Effector CD4-positive, alpha-beta T cell (primary cell): ENCODE measurements around the gene SLC2A9.

Source experiments
- DNase-seq: peaks from one replicate; pipeline ENCODE4 v3.0.0-alpha.2; 2020

Gene SLC2A9

DNA sequence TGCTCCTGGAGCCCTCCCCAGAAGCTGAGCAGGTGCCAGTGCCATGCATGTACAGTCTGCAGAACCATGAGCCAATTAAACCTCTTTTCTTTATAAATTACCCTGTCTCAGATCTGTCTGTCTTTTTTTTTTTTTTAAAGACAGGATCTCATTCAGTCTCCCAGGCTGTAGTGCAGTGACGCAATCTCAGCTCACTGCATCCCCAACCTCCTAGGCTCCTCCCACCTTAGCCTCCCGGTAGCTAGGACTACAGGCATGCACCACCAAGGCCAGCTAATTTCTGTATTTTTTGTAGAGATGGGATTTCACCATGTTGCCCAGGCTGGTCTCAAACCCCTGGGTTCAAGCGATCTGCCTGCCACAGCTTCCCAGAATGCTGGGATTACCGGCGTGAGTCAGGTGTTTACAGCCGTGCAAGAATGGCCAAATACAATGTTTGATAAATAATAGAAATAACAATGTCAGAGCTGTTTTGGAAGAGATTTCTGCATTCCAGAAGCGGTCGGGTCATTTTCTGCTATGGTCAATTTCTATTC is 68.8 kb downstream of the SLC2A9 start:
- DNase-seq, result no peak

DNA sequence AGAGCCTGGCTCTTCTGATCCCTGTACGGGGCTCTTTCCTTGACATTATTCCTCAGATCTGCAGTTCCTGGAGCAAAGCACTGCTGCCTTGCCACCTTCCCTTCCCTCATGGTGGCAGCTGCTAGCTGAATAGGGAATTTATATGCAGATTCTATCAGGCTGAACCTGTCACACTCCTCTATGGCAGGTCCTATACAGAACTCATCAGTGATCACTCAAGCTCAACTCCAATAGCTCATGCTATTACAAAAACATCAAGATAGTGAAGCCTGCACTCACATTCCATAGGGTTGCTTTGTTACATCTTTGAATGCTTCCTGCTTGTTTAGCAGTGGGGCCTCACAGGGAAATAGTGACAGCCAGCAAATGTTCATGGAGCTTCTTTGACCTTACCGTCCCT is 71.7 kb downstream of the SLC2A9 start:
- DNase-seq, result no peak

DNA sequence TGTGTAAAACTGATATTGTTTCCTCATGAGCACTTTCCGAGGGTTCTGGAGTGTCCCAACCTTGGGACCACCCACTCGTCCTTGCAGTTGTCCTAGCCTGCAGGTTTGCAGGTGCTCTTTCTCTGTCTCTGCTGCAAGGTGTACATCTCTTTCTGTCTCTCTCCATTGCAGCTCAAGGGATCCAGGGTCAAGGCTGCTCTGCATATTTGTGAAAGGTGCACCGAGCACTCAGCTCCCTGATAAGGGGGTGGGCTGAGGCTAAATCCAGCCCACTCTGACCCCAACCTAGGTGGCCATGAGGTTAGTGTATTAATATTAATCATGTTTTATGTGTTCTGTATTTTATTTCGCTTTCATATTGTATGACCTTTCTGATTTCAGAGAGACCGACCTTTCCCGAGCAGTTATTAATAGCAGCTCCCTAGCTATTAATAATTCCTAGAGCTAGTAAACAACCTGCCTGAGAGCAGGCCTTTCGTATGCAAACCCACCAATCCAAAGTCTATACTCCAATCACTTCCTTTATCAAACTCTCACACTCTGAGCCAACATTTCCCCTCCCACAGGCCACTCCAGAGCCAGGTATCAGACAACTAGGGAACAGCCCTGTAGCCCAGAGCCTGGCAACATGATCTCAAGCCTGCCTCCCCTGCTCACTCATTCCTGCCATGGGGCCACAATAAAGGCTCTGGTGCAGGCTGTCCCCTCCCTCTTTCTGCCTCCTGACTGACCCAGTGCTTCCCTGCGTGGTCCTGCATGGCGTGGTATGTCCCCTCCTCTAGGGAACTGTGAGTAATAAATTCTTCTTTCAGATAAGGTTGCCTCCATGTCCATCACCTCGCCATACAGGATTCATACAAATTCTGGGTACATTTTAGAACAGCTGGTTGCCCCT is 73.9 kb downstream of the SLC2A9 start:
- DNase-seq, result no peak

DNA sequence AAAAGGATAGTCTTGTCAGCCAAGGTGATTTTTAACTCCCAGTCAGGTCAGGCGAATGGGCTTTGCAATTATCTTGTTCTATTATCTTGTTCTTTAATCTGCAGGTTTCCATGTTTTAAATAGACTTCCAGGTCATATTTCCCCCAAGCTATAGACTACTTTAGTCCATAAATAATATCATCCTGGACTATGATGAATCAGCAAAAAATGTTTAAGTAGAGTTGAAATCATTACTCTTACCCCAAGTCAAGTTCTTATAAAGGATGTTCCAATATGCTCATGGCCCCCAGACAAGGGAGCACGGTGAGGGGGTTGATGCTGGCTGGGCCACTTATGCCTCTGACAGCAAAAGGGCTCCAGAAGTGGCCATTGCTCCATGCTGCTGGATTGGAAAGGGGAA is 75.1 kb downstream of the SLC2A9 start:
- no peak for DNase-seq

DNA sequence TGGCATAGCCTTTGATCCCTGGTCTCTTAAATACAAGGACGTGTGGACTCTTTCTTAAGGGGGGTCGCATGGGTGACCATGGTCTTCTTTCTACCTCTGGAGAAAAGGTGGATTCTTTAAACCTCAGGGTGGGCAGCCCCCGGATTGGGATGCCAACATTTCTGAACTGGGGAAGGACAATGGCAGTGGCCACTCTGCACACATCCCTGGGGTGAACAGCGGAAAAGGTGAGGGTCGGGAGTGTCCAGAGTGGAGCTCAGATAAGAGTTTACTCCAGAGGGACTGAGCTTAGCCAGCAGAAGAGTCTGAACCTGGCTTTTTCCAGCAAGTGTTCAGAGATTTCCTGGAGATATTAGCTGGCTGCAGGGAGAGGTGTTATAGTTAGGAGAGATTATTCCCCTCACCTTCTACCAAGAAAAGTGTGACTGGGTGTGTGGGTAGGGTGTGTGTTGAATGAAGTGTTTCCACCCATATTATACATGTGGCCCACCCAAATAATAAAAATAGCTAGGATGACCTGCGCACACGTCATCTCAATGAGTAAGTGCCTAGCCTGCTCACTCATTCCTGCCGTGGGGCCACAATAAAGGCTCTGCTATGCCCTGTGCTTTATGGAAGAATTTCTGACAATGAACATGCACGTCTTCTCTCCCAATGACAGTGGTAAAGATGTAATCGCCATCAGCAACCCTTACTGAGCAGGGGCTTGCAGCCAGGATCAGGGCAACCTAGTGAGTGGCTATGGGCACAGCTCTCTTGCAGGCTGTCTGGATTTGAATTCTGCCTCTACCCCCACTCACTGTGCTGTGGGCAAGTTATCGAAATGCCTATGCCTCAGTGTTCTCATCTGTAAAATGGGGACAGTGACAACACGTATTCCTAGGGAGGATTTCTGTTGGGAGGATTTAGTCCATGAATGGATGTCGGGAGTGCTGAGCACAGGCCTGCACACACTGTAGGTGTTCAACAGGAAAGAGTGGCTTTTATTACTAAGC is 76.6 kb downstream of the SLC2A9 start:
- DNase-seq, result no peak

DNA sequence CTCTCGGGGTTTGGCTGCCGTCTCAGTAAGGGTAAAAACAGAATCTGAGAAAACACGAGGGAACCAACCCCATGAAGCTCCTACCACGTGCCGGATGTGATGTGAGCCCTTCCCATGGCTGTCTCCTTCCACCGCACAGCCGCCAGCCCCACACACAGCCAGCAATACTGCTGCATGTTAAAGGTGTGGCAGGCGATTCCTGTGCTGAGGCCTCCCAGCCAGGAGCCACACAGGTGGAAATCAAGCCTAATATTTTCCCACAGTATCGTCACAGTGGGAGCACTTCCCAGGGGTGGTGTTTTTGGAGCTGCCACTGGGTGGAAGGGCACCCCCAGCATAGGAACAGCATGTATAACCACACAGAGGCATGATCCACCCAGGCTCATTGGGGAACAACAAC is 77.5 kb downstream of the SLC2A9 start:
- no peak for DNase-seq

DNA sequence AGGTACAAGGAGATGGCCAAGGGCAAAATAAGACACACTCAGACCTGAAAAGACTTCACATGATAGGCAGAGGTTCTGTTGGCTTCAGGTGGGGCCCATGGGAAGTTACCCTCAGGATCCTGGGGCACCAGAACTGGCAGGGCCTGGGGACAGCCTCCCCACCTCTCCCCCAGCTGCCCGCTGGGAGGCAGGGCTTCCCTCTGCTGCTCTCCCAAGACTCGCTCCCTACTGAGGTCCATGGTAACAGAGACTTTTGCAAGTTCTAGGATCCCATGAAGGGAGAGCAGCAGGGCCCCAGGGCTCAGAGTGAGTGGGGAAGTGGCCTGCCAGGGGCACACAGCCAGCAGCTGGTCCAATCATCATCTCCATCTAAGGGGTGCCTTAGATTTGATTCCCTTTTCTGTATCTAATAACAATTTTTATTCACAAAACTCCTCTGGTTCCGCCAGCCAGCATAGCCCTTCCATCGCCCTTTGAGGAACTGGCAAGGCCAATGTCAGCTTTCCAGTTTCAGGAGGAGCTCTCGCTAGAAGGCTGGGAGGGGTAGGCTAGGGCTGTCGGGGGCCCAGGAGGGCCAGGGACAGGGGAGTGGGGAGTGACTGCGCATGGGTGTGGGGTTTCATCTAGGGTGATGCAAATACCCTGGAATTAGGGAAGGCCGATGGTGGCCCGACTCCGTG is 78.2 kb downstream of the SLC2A9 start:
- DNase-seq, result no peak

DNA sequence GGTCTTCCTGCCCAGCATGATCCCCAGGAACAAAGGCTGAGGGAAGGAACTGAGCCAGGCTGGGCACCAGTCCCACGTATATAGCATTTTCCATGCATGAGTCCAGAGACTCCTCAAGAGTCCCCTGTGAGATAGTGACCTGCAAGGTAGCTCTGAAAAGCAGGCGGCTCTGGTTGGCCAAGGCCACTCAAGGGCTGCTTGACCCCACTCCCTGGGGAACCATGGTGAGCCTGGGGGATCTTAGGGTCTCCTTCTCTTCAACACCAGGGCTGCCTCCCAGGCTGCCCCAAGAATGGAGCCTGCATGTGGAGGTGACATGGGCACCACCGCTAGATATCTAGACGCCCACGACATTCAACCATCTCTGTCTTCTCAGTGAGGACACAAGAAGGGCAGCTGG is 79.2 kb downstream of the SLC2A9 start:
- DNase-seq, result no peak

DNA sequence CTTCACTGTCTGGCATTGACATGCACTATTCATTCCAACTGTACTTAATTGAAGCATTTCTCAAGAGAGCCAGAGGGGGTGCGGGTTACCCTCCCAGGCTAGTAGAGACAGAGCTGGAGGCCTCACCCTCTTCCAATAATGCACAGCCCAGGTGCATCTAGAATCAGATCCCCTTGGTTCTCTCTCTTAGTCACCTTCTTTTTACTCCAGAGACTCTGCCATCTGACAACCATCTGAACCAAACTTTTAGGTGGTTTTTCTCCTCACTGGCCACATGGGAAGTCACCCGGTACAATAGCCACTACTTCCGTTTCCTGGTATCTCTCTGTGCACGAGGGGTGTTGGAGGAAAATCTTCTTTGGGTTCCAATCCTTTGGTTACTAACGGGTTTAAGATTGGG is 81.3 kb downstream of the SLC2A9 start:
- no peak for DNase-seq

DNA sequence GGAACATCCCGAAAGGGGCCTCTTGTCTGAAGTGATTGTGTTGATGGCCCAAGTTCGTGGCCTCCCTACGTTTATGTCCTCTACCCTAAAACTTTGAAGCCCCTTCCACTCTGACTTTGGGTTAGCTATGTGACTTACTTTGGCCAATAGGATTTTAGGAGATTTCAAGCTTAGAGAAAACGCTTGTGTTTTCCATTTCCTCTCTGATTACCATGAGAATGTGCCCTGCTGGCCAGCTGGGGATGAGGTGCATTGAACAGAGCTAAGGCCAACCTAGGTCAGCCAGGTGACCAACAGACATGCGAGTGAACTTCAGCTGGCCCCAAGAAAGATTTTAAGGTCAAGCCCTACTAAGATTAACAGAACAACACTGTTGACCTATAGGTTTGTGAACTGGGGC is 82.4 kb downstream of the SLC2A9 start:
- no peak for DNase-seq

DNA sequence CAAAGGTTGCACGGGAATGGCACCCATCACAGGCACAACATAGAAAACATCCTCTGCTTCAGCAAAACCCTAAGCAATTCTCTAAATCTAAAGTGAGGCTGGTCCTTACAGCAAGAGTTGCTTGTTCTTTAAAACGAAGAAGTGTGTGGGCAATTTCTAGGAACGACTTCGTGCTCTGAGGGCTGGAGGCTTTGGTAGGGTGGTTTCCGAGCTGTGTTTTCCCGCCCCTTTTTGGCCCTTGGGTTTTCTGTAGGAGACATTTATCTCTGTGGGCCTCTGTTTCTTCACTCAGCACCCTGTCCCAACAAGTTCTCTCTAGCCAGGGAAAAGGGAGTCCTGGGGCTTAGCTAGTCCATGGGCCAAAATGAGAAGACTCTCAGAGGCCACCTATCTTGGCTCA is 84.2 kb downstream of the SLC2A9 start:
- no peak for DNase-seq

DNA sequence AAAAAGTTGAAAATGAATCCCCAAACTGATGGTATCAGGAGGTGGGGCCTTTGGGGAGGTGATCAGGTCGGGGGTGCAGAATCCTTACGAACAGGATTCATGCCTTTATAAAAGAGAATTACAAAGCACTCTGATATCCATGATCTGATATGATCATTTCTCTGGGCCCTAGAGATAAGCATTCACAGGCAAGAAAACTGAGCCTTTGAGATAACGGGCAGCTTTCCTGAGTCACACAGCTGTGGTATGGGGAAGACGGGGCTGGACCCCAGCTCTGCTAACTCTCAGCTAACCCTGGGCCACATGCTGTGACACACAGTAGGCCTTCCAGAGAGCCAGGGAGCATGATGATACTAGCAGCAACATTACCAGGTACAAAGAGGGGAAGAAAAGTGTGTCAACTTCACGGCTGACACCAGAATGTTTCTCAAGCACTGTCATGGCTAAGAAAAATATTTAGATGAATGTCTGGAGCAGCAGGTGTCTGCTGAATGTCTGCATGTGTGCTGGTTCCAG is 85.1 kb downstream of the SLC2A9 start:
- DNase-seq, result no peak

DNA sequence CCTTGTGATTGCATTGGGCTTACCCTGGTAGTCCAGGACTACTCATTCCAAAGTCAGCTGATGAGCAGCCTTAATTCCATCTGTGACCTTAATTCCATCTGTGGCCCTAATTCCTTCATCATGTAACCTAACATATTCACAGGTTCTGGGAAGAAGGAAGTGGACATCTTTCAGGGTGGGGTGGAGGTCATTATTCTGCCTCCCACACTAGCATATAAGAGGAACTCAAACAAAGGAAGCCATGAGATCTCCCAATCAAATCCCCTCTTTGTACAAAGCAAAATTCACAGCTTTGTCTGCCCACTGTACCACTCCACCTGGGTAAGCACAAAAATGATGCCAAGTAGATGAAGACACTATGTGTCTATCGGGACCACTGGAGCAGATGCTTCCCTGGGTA is 87.3 kb downstream of the SLC2A9 start:
- no peak for DNase-seq

DNA sequence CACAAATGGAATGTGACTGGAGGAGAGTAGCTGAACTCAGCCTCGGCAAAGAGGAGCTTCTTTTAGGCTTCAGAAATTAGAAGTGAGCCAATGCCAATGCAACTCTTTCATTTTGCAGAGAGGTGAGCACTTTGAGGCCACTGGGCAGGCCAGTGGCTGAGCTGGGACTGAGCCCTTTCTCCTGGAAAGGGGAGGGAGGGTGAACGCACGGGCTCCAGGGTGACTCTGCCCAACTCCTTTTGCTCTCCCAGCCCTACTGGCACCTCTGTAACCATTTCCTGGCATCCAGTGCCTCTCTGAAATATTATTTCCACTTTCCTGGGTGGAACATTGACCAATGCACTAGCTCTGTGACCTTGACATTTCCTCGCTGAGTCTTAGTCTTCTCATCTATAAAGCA is 88.1 kb downstream of the SLC2A9 start:
- DNase-seq, result no peak

DNA sequence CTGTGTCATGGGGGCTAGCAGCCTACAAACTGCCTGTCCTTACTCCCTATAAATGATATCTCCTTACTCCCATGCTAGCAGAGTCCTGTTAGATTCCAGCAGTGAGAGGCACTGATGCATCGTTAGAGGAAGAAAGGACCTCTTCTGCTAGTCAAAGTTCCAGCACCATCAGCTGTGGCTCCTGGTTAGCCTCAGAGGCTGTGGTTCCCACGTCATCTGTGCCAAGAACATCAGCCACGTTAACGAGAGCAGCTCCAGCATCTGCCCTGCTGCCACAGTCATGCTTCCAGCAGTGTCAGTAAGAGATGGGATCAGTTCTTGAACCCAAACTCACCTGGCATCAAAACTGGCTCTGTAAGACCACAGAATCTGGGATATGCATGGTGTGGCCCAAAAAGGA is 88.5 kb downstream of the SLC2A9 start:
- no peak for DNase-seq

DNA sequence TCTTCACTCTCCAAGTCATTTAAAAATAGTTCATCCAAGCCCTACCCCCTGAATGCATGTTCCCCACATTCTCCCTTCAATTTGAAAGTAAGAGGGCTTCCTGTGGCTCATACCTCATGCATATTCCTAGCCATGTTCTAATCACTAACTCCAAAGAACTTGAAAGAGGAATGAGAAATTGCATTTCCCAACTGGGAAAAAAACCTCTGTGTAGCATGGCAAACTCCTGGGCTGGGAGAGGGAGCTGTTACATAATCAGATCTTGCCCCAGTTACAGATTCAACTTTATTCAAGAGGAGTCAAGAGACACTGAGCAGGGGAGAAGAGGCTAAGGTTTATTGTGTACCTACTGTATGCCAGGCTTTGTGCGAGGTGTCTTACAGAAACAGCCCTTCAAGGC is 90.2 kb downstream of the SLC2A9 start:
- no peak for DNase-seq

DNA sequence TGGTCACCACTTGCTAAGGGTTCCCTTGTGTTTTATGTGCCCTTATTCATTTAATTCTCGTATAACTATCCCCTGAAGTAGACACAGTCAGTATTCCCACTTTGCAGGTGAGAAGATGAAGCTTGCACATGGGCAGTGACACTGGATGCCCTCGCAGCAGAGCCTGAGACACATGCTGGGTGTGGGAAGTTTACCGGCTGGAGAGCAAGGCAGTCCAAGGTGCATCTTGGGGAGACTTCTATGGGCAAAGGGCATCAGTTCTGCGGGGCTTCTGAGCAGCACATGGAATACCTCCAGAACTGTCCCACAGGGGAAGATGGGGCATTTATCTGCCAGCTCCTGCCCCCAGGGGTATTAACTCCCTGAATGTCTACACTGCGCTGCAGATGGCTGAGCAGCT is 92.2 kb downstream of the SLC2A9 start:
- DNase-seq, result no peak

DNA sequence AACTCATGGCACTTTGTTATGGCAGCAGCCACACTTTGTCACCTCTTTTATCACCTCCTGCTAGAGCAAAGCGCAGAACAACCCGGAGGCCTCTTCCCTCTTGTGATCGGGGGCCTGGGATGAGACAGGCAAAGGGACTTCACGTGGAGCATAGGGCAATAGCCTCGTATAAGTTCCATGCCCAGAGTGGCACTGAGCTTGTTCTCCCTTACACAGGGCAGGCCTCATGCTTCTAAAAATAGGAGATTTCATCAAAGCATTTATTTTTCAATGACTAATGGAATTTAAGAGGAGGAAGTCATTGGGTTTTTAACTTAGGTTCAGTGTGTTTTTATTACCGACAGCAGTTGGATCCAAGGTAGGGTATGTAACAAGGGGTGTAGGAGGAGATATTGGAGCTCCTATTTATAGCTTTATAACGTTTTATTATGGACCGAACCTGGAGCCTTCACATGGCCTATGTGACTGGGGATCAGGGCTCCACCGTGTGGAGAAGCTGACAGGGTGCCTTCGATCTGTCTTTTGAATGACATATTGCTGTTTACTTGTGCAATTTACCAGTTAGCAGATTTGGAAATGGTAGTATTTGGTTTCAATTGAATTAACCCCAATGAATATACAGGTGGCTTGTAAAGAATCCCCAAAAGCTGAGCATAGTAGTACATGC is 93.8 kb downstream of the SLC2A9 start:
- no peak for DNase-seq

DNA sequence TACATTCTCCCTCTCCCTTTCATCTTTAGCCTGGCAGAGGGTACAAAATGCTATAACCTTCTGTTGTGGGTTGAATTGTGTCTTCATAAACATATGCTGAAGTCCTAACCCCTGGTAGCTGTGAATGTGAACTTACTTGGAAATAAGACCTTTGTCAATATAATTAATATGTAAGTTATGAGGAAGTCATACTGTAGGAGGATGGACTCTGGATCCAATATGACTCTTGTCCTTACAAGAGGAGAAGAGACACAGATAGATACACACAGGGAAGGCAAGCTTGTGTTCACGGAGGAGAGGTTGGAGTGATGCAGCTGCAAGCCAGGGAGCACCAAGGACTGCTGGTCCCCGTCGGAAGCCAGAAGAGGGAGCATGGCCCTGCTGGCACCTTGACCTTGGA is 94.7 kb downstream of the SLC2A9 start:
- no peak for DNase-seq

DNA sequence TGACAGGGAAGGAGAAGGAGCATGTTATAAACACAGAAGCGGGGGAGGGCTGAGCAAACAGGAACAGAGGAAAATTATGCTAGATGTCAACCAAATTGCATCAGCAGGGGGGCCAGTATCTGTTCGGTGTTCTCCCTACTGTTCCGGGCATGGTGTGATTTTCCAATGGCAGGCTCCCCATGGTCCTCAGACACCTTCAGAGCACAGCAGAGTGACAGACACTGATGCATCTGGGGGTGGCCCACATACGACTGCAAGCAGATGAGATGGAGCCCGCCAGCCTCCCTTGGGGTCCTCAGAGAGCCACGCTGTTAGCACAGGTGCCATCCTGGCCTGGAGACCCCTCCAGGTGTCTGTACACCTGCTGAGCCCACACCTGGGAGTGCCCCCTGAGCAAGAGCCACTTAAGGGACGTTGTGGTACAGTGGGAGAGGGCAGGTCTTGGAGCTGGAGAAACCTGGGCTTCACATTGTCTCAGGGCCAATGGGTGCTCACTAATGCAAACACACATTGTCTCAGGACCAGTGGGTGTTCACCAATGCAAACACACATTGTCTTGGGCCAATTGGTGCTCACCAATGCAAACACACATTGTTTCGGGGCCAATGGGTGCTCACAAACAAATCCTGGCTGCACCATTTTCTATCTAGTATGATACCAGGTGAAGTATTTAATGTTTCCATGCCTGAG is 95.4 kb downstream of the SLC2A9 start:
- no peak for DNase-seq

DNA sequence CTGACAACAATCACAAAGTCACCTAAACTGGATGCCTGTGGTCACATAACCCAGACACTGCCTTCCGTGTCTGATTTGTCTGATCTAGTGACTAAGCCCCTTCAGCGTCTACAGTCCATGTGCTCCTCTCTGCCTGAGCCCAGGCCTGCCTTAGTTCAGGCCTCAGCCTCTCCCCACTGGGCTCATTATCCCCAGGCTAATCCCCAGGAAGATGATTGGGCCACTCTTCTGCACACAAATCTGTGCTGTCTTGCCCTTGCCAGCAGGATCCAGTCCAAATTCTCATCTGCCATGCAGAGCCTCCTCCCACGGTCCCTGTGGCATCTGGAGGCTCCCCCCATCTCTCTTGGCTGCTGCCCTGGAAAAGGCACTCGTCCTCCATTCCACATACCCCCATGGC is 96.5 kb downstream of the SLC2A9 start:
- no peak for DNase-seq
